AG04449 (cell line): ENCODE results near the gene RNF19B.
A peak's percentile ranks its signal among the peaks of the same experiment; 100 is the strongest.

Source experiments
- CTCF ChIA-PET: fragments of 350-600 bp; formaldehyde crosslinking; extraction: SDS; loops from one replicate; lab custom pipeline; 2021; ENCODE audit warnings: antibody characterized with exemption; lab: Yijun Ruan, JAX
- POLR2A ChIA-PET: fragments of 400-600, 350-600 bp; formaldehyde crosslinking; extraction: SDS; loops from one replicate; lab custom pipeline; 2020; ENCODE audit warnings: antibody characterized with exemption, inconsistent platforms; lab: Yijun Ruan, JAX
- DNase-seq: peaks from one replicate; pipeline ENCODE4 v3.0.0-alpha.2; 2010; ENCODE audit warnings: low read depth, low spot score
- H3K4me3 ChIP-seq: 2 replicates; pipeline ENCODE4 v1.5.1; 2011; ENCODE audit warnings: low read depth, mild to moderate bottlenecking, control low read depth, low read length
- TF ChIP-seq, protein P1 (sequence below): IDR thresholded peaks from one replicate; pipeline ENCODE4 v1.5.1; 2011; ENCODE audit warnings: mild to moderate bottlenecking, moderate library complexity, low read length, control low read depth, inconsistent platforms; ENCODE audit not compliant: insufficient read depth; ENCODE audit errors: missing control alignments

The RNF19B gene

GRCh38 chr1:33003657-33004056 is 39.0 kb upstream of the RNF19B start:
- TF ChIP-seq, protein P1, sequence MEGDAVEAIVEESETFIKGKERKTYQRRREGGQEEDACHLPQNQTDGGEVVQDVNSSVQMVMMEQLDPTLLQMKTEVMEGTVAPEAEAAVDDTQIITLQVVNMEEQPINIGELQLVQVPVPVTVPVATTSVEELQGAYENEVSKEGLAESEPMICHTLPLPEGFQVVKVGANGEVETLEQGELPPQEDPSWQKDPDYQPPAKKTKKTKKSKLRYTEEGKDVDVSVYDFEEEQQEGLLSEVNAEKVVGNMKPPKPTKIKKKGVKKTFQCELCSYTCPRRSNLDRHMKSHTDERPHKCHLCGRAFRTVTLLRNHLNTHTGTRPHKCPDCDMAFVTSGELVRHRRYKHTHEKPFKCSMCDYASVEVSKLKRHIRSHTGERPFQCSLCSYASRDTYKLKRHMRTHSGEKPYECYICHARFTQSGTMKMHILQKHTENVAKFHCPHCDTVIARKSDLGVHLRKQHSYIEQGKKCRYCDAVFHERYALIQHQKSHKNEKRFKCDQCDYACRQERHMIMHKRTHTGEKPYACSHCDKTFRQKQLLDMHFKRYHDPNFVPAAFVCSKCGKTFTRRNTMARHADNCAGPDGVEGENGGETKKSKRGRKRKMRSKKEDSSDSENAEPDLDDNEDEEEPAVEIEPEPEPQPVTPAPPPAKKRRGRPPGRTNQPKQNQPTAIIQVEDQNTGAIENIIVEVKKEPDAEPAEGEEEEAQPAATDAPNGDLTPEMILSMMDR = no peak
- POLR2A ChIA-PET = no interaction called here
- CTCF ChIA-PET = interaction anchor here (1.9 to 11.3 kb wide), 3 partner anchors 17 to 127 kb away, joined by 5 to 277 read pairs (median 45); no protein-coding TSS in a partner anchor
- H3K4me3 ChIP-seq = no peak overlapping the region
- DNase-seq = no peak

DNA sequence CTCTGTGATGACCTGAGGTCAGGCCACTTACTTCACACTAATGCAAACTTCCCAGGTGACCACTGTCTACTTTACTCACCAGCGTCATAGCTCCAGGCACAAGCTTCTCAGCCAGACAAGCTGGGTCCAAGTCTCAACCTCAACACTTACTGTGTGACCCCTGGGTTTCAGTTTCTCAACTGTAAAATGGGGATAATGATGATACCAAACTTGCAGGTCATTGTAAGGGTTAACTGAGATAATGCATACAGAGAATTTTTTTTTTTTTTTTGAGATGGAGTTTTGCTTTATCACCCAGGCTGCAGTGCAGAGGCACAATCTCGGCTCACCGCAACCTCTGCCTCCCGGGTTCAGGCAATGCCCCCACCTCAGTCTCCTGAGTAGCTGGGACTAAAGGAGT is 37.4 kb upstream of the RNF19B start:
- H3K4me3 ChIP-seq = no peak overlapping the region
- ChIA-PET POLR2A (no interaction called here), CTCF (interaction anchor here (1.2 to 11.3 kb wide), 4 partner anchors 7 to 69 kb away, joined by 4 to 277 read pairs (median 4); no protein-coding TSS in a partner anchor)
- no peak for DNase-seq
- TF ChIP-seq, protein P1 = no peak

GRCh38 chr1:33001282-33001681 is 36.7 kb upstream of the RNF19B start:
- ChIA-PET CTCF (interaction anchor here (0.9 to 11.3 kb wide), 5 partner anchors 8 to 68 kb away, joined by 3 to 277 read pairs (median 4); no protein-coding TSS in a partner anchor), POLR2A (interaction anchor here (0.7 kb wide), 1 partner anchor 41 kb away, joined by 3 read pairs; no protein-coding TSS in a partner anchor)
- no peak for DNase-seq
- H3K4me3 ChIP-seq = no peak overlapping the region
- TF ChIP-seq, protein P1 = peak; percentile 15

- ChIA-PET POLR2A (no interaction called here), CTCF (interaction anchor here (0.6 to 11.3 kb wide), 6 partner anchors 8 to 67 kb away, joined by 3 to 277 read pairs (median 4); no protein-coding TSS in a partner anchor)
- no peak for DNase-seq
- TF ChIP-seq, protein P1 = no peak
- no peak overlapping the region for H3K4me3 ChIP-seq
These were observed 35.9 kb upstream of the RNF19B start for GRCh38 chr1:33000427-33001026.

DNA sequence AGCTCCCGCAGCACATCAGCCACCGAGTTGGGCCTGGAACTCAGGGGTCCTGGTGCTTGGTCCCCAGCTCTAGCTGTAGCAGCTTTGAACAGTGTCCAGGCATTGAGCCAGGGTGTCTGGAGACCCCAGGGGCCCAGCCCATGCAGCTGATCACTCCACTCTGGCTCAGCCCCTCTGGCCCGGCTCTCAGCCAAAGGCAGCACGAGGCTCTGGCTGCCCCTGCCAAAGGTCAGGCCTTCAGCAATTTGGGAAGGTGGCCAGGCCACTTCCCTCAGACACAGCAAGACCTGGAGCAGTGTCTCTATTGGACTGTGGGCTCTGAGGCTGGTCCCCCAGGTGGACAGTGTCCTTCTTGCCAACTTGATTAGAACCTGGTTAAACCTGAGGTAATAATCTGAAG is 34.4 kb upstream of the RNF19B start:
- DNase-seq = no peak
- CTCF ChIA-PET = interaction anchor here (0.9 to 4.2 kb wide), 5 partner anchors 8 to 123 kb away, joined by 3 to 44 read pairs (median 3); no protein-coding TSS in a partner anchor
- POLR2A ChIA-PET = interaction anchor here (1.2 kb wide), 1 partner anchor 8 kb away, joined by 3 read pairs; no protein-coding TSS in a partner anchor
- TF ChIP-seq, protein P1 = no peak
- H3K4me3 ChIP-seq = no peak overlapping the region

- no peak overlapping the region for H3K4me3 ChIP-seq
- ChIA-PET CTCF (interaction anchor here (0.8 to 4.2 kb wide), 11 partner anchors 9 to 132 kb away, joined by 3 to 44 read pairs (median 3); no protein-coding TSS in a partner anchor), POLR2A (interaction anchor here (1.2 to 1.5 kb wide), 2 partner anchors 9 to 33 kb away, joined by 3 to 5 read pairs; partner anchors contain the start of gene RNF19B)
- TF ChIP-seq, protein P1 = no peak
- DNase-seq = no peak
These were observed 33.5 kb upstream of the RNF19B start for GRCh38 chr1:32998064-32998463.
